Hepatocyte (in vitro differentiated cells): ENCODE results near the gene PAQR9.

ENCODE experiments used
- CTCF ChIP-seq: fragments of 200-600 bp; sonication (generic); IDR thresholded peaks from 2 replicates; pipeline ENCODE4 v1.5.1; 2016; ENCODE audit warnings: antibody characterized with exemption, mild to moderate bottlenecking; ENCODE audit not compliant: poor library complexity
- EZH2 ChIP-seq: fragments of 200-600 bp; sonication (generic); IDR thresholded peaks from 2 replicates; pipeline ENCODE4 v1.6.1; 2016; ENCODE audit warnings: antibody characterized with exemption, mild to moderate bottlenecking, borderline replicate concordance
- EZH2phosphoT487 ChIP-seq: fragments of 200-600 bp; sonication (generic); IDR thresholded peaks from one replicate; pipeline ENCODE4 v1.6.1; 2018; ENCODE audit warnings: antibody characterized with exemption, mild to moderate bottlenecking, low read depth, moderate library complexity; ENCODE audit not compliant: unreplicated experiment, severe bottlenecking

- TF ChIP-seq CTCF (no peak), EZH2 (no peak), EZH2phosphoT487 (no peak)
These were observed 1.9 kb downstream of the PAQR9 start for GRCh38 chr3:142961539-142961938.
